HG03175 (cell line): Measurements from ENCODE around the gene PDK4.
"Not testable (repeated sequence)": the region's sequence is repeated elsewhere in the genome, so short reads cannot be mapped to it uniquely, and the experiment has no call there.

Experiments
- ATAC-seq: cut with Tn5 transposase; IDR thresholded peaks from one replicate; pipeline ENCODE4 v1.9.1; 2021; ENCODE audit warnings: mild to moderate bottlenecking, moderate library complexity; ENCODE audit not compliant: unreplicated experiment

The PDK4 gene

GRCh38 chr7:95578299-95578855, 17.9 kb downstream of the PDK4 start:
- ATAC-seq, result no peak

DNA sequence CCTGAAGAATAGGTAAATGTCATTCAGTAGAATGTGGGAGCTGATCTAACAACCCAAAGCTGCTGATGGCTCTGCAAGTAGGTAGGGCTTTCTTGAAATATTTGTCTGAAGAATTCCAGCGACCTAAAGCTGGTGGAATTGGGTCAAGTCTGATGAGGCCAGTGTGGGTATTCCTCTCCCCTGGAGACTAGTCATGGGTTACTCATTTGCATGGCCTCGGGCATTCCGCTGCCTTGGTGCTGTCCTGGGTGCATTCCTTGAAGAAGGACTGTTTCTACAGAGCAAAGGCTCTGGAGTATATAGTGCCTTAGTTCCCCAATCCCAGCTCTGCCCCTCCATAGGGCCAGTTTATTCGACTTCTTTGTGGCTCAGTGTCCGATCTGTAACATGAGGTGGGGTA, 19.2 kb downstream of the PDK4 start:
- no peak for ATAC-seq

DNA sequence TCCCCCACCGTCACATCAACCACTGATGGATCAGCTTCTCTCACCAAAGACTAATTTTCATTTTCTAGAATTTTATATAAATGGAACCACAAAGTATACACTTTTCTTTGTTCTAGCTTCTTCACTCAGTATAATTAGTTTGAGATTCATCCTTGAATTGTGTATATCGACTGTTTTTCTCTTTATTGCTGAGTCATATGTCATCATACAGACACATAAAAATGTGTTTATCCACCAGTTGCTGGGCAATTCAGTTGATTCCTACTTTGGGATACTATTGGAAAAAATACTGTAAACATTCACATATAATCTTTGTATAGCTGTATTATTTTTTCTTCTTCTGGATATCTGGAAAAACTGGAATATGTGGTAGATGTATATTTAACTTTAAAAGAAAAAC, 26.6 kb downstream of the PDK4 start:
- ATAC-seq, result no peak

DNA sequence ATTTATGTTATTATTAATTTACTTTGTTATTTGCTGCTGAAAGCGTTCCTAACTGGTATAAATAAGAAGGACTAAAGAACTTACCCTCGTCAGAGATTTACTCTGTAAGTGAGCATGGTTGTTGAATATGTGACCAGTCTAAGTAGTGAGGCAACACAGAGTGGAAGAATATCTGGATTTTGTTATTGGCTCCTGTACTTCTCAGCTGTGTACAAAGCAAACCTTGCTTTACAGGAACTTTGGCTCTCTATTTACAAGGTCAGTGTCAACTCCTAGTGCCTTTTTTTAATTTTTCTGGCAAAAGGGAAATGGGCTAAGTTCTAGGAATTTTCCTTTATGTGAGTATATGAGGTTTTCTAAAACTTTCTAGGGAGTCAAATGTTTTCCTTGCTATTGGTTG, 35.6 kb downstream of the PDK4 start:
- no peak for ATAC-seq

- no peak for ATAC-seq
Measured at GRCh38 chr7:95558864-95559263, 37.5 kb downstream of the PDK4 start.

GRCh38 chr7:95556777-95557176, 39.5 kb downstream of the PDK4 start:
- no peak for ATAC-seq

GRCh38 chr7:95553939-95554338, 42.4 kb downstream of the PDK4 start:
- ATAC-seq, result no peak

DNA sequence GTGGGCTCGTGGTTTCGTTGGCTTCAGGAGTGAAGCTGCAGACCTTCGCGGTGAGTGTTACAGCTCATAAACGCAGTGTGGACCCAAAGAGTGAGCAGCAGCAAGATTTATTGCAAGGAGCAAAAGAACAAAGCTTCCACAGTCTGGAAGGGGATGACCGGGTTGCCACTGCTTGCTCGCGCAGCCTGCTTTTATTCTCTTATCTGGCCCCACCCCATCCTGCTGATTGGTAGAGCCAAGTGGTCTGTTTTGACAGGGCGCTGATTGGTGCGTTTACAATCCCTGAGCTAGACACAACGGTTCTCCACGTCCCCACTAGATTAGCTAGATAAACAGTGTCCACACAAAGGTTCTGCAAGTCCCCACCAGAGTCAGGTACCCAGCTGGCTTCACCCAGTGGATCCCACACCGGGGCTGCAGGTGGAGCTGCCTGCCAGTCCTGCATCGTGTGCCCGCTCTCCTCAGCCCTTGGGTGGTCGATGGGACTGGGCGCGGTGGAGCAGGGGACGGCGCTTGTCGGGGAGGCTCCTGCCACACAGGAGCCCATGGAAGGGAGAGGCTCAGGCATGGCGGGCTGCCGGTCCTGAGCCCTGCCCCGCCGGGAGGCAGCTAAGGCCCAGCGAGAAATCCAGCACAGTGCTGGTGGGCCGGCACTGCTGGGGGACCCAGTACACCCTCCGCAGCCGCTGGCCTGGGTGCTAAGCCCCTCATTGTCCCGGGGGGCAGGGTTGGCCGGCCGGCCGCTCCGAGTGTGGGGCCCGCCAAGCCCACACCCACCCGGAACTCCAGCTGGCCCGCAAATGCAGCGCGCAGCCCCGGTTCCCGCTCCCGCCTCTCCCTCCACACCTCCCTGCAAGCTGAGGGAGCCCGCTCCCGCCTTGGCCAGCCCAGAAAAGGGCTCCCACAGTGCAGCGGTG, 44.0 kb downstream of the PDK4 start:
- ATAC-seq, result not testable (repeated sequence)

GRCh38 chr7:95550546-95550945, 45.8 kb downstream of the PDK4 start:
- no peak for ATAC-seq

GRCh38 chr7:95549818-95550529, 46.3 kb downstream of the PDK4 start:
- ATAC-seq, result no peak

- ATAC-seq, result no peak
Measured at GRCh38 chr7:95547361-95548348, 48.7 kb downstream of the PDK4 start.

- ATAC-seq, result no peak
Measured at GRCh38 chr7:95546647-95547046, 49.7 kb downstream of the PDK4 start.

- ATAC-seq, result no peak
Measured at GRCh38 chr7:95545673-95546072, 50.6 kb downstream of the PDK4 start.

DNA sequence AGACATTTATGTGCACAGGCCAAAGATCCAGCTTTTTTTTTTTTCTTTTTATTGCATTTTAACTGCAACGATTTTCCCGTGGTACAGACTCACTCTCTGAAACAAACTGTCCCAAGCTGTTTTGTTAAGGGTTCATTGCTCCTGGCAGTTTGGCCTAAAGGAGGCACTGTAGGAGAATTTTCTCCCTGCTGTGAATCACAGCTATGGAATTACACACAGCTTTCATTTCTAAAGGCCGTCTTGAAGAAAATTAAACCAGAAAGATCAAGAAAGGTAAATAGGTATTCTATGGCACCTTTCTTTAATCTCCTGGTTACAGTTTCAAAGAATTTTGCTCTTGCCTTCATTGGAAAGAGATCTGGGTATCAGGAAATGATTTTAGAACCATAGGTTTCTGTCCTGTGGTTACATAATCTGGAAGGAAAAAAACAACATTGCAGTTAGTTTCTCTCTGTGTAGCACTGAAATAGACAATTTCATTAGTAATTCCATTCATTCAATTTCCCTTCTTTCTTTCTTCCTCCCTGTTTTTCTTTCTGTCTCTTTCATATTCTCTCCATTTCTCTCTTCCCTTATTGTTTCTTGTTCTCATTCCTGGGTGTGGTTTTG, 51.2 kb downstream of the PDK4 start:
- no peak for ATAC-seq

DNA sequence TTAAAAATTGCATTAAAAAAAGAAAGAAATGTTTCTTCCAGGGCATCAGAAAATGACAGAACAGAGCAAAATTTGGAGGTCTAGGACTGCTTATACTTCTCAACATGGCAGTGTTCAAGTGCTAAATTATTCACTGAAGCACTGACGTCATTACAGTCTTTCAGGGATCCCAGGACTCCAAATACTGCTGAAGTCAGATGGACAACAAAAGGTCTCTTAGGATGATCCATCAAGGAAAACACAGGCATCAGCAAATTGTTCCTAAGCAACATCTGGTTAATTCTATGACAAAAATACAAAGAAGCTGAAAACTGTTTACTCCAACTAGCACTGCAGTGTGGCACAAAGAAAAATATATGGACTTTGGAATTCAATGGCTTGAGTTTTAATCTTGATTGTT, 52.1 kb downstream of the PDK4 start:
- ATAC-seq, result no peak

- no peak for ATAC-seq
Measured at GRCh38 chr7:95543312-95543711, 53.0 kb downstream of the PDK4 start.

GRCh38 chr7:95540366-95540765, 56.0 kb downstream of the PDK4 start:
- no peak for ATAC-seq

DNA sequence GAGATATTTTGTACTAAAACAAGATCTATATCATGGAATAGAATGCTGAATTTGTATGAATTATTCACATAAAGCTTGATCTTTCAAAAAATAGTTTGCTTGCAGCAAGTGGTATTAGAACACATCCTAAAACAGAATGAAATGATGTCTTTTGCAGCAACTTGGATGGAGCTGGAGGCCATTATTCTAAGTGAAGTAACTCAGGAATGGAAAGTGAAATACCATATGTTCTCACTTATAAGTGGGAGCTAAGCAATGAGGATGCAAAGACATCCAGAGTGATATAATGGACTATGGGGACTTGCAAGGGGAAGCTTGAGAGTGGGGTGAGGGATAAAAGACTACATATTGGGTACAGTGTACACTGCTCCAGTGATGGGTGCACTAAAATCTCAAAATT, 56.9 kb downstream of the PDK4 start:
- no peak for ATAC-seq

GRCh38 chr7:95537468-95537867, 58.8 kb downstream of the PDK4 start:
- no peak for ATAC-seq

DNA sequence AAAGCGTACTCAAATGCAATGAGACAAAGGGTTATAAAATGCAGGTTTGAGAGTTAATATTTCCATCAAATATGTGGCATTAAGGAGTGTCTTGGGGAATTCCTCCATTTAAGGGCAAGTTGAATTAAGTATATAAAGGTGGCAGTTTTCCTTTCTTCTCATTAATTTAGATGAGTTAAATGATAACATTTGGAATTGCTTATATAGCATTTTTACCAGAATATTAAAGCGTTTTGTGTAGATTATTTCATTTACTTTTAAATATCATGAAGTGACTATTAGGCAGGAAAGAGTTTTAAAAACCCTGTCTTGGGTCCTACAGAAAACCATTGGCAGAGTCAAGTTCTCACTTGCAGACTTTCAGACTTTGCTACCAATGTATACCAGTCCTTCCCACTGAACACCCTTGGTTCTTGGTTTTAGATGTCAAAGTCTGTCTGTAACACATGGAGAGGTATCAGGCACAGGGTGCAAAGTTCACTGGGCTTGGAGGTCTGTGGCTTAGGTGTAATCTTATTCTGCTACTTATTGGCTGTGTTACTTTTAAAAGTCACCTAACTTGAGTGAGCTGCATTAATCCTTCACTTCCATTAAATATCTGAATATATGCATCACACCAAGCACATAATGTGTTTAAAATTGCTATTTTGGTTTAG, 59.5 kb downstream of the PDK4 start:
- no peak for ATAC-seq
